Memory B cell (primary cell): ENCODE measurements around the gene FAM174A.
"Not testable (repeated sequence)": the region's sequence is repeated elsewhere in the genome, so short reads cannot be mapped to it uniquely, and the experiment has no call there.

Experiments used
- ATAC-seq: fragments of 150-1000 bp; cut with Tn5 transposase; 2 replicates; pipeline ENCODE4 v1.10.0; 2021; ENCODE audit warnings: low read depth, mild to moderate bottlenecking, moderate library complexity
- DNase-seq, 2 donors: peaks; one replicate each; pipeline ENCODE4 v3.0.0; 2022; ENCODE audit warnings: low spot score in 2 of 2
- H3K27ac Mint-ChIP-seq: one replicate; pipeline ENCODE4 v1.8.0; 2022; ENCODE audit warnings: mild to moderate bottlenecking, moderate library complexity, mixed read lengths
- H3K27me3 Mint-ChIP-seq: one replicate; pipeline ENCODE4 v1.8.0; 2022; ENCODE audit warnings: mixed read lengths
- H3K36me3 Mint-ChIP-seq: one replicate; pipeline ENCODE4 v1.8.0; 2022; ENCODE audit warnings: mild to moderate bottlenecking, mixed read lengths
- H3K4me1 Mint-ChIP-seq: one replicate; pipeline ENCODE4 v1.8.0; 2022; ENCODE audit warnings: mixed read lengths
- H3K4me3 Mint-ChIP-seq: one replicate; pipeline ENCODE4 v1.8.0; 2022; ENCODE audit warnings: mild to moderate bottlenecking, moderate library complexity, mixed read lengths
- H3K9me3 Mint-ChIP-seq: one replicate; pipeline ENCODE4 v1.8.0; 2022; ENCODE audit warnings: mixed read lengths

The FAM174A gene

GRCh38 chr5:100595812-100596173 lies 60.6 kb downstream of the FAM174A start:
- DNase-seq (no peak), ATAC-seq (no peak)
- peaks cover 3% of the 10 kb centered on the region for H3K4me1 Mint-ChIP-seq
- H3K9me3 Mint-ChIP-seq, result no peaks in the 10 kb centered on the region
- no peak overlapping the region for H3K27ac Mint-ChIP-seq
- no peaks in the 10 kb centered on the region for H3K36me3 Mint-ChIP-seq
- peaks cover 2% of the 10 kb centered on the region for H3K27me3 Mint-ChIP-seq
- no peak overlapping the region for H3K4me3 Mint-ChIP-seq

- ATAC-seq (no peak), DNase-seq (no peak)
- Mint-ChIP-seq H3K27me3 (peaks cover 2% of the 10 kb centered on the region), H3K27ac (no peak overlapping the region), H3K36me3 (no peaks in the 10 kb centered on the region), H3K4me3 (no peak overlapping the region), H3K9me3 (no peaks in the 10 kb centered on the region), H3K4me1 (peaks cover 3% of the 10 kb centered on the region)
Observed at GRCh38 chr5:100598446-100598845, 63.3 kb downstream of the FAM174A start.

- no peaks in the 10 kb centered on the region for H3K9me3 Mint-ChIP-seq
- ATAC-seq (no peak), DNase-seq (no peak)
- H3K36me3 Mint-ChIP-seq, result no peaks in the 10 kb centered on the region
- no peak overlapping the region for H3K27ac Mint-ChIP-seq
- H3K27me3 Mint-ChIP-seq, result peaks cover 2% of the 10 kb centered on the region
- peaks cover 3% of the 10 kb centered on the region for H3K4me1 Mint-ChIP-seq
- no peak overlapping the region for H3K4me3 Mint-ChIP-seq
Observed at GRCh38 chr5:100600298-100600994, 65.3 kb downstream of the FAM174A start.

GRCh38 chr5:100603141-100603540 lies 68.0 kb downstream of the FAM174A start:
- ATAC-seq (no peak), DNase-seq (no peak)
- Mint-ChIP-seq H3K4me3 (no peak overlapping the region), H3K27ac (no peak overlapping the region), H3K36me3 (no peaks in the 10 kb centered on the region), H3K9me3 (no peaks in the 10 kb centered on the region), H3K4me1 (peaks cover 3% of the 10 kb centered on the region), H3K27me3 (no peaks in the 10 kb centered on the region)

- H3K27ac Mint-ChIP-seq, H3K4me3 Mint-ChIP-seq: not testable (repeated sequence)
Observed at GRCh38 chr5:100604021-100604420, 68.8 kb downstream of the FAM174A start.

GRCh38 chr5:100609594-100609993 lies 74.4 kb downstream of the FAM174A start:
- Mint-ChIP-seq H3K27me3 (peaks cover 1% of the 10 kb centered on the region), H3K4me1 (no peaks in the 10 kb centered on the region), H3K27ac (no peak overlapping the region), H3K4me3 (no peak overlapping the region), H3K36me3 (no peaks in the 10 kb centered on the region), H3K9me3 (no peaks in the 10 kb centered on the region)
- ATAC-seq (no peak), DNase-seq (no peak)

More at GRCh38 chr5:100604021-100604420, 68.8 kb downstream of the FAM174A start:
- H3K27me3 Mint-ChIP-seq, H3K9me3 Mint-ChIP-seq, H3K36me3 Mint-ChIP-seq, DNase-seq, ATAC-seq, H3K4me1 Mint-ChIP-seq: not testable (repeated sequence)

- DNase-seq (no peak), ATAC-seq (no peak)
- Mint-ChIP-seq H3K36me3 (no peaks in the 10 kb centered on the region), H3K27me3 (peaks cover 3% of the 10 kb centered on the region), H3K27ac (no peak overlapping the region), H3K9me3 (no peaks in the 10 kb centered on the region), H3K4me3 (no peak overlapping the region), H3K4me1 (no peaks in the 10 kb centered on the region)
Observed at GRCh38 chr5:100614308-100614707, 79.1 kb downstream of the FAM174A start.

- Mint-ChIP-seq H3K9me3 (no peaks in the 10 kb centered on the region), H3K4me1 (no peaks in the 10 kb centered on the region), H3K27me3 (peaks cover 3% of the 10 kb centered on the region), H3K36me3 (no peaks in the 10 kb centered on the region), H3K27ac (no peak overlapping the region), H3K4me3 (no peak overlapping the region)
- no peak for ATAC-seq
- DNase-seq, result no peak
Observed at GRCh38 chr5:100615362-100615761, 80.2 kb downstream of the FAM174A start.

- Mint-ChIP-seq H3K4me1 (no peaks in the 10 kb centered on the region), H3K27me3 (peaks cover 2% of the 10 kb centered on the region), H3K27ac (no peak overlapping the region), H3K9me3 (no peaks in the 10 kb centered on the region), H3K4me3 (no peak overlapping the region), H3K36me3 (no peaks in the 10 kb centered on the region)
- DNase-seq (no peak), ATAC-seq (no peak)
Observed at GRCh38 chr5:100616291-100616690, 81.1 kb downstream of the FAM174A start.

GRCh38 chr5:100616981-100617380 lies 81.8 kb downstream of the FAM174A start:
- no peaks in the 10 kb centered on the region for H3K36me3 Mint-ChIP-seq
- no peak overlapping the region for H3K4me3 Mint-ChIP-seq
- no peaks in the 10 kb centered on the region for H3K9me3 Mint-ChIP-seq
- H3K27me3 Mint-ChIP-seq, result peaks cover 2% of the 10 kb centered on the region
- DNase-seq (no peak), ATAC-seq (no peak)
- no peaks in the 10 kb centered on the region for H3K4me1 Mint-ChIP-seq
- H3K27ac Mint-ChIP-seq, result no peak overlapping the region

GRCh38 chr5:100623719-100624118 lies 88.5 kb downstream of the FAM174A start:
- ATAC-seq, result peak; percentile 65
- no peaks in the 10 kb centered on the region for H3K36me3 Mint-ChIP-seq
- H3K4me1 Mint-ChIP-seq, result peaks cover 3% of the 10 kb centered on the region
- no peak overlapping the region for H3K4me3 Mint-ChIP-seq
- peak in 1 of 2 donors; percentile 4 for DNase-seq
- peaks cover 1% of the 10 kb centered on the region for H3K9me3 Mint-ChIP-seq
- no peak overlapping the region for H3K27ac Mint-ChIP-seq
- peaks cover 1% of the 10 kb centered on the region for H3K27me3 Mint-ChIP-seq

GRCh38 chr5:100634937-100635534 lies 99.9 kb downstream of the FAM174A start:
- ATAC-seq, result no peak
- Mint-ChIP-seq H3K4me1 (no peaks in the 10 kb centered on the region), H3K4me3 (no peak overlapping the region), H3K27me3 (peaks cover 1% of the 10 kb centered on the region), H3K27ac (no peak overlapping the region), H3K36me3 (no peaks in the 10 kb centered on the region), H3K9me3 (no peaks in the 10 kb centered on the region)
- DNase-seq, result no peak
